ENCODE results near the gene RBL2. TPM values are rescaled to one million over a fixed set of nuclear protein-coding genes. Genes with fewer than 3 reads are reported as not detected.

Gene RBL2
- total RNA-seq, 1 donor from 2014 or later: 43.4 TPM

GRCh38 chr16:53453928-53454327, 19.7 kb downstream of the RBL2 start:
- H3K27me3 Mint-ChIP-seq (ENCODE audit: unreplicated experiment): no peaks in the 10 kb centered on the region
- H3K36me3 Mint-ChIP-seq (ENCODE audit: unreplicated experiment): peaks cover 40% of the 10 kb centered on the region
- no peak overlapping the region for H3K4me3 Mint-ChIP-seq (ENCODE audit: unreplicated experiment)
- H3K9me3 Mint-ChIP-seq (ENCODE audit: unreplicated experiment): no peaks in the 10 kb centered on the region
- H3K4me1 Mint-ChIP-seq (ENCODE audit: unreplicated experiment): no peaks in the 10 kb centered on the region
- no peak for DNase-seq (ENCODE audit: extremely low spot score, unreplicated experiment)
- H3K27ac Mint-ChIP-seq (ENCODE audit: unreplicated experiment): no peak overlapping the region
- TF ChIP-seq CTCF (IDR thresholded peaks at IDR 0.05): no peak

GRCh38 chr16:53456625-53457024, 22.4 kb downstream of the RBL2 start:
- Mint-ChIP-seq H3K9me3 (ENCODE audit: unreplicated experiment) (no peaks in the 10 kb centered on the region), H3K4me3 (ENCODE audit: unreplicated experiment) (no peak overlapping the region), H3K27me3 (ENCODE audit: unreplicated experiment) (no peaks in the 10 kb centered on the region), H3K4me1 (ENCODE audit: unreplicated experiment) (no peaks in the 10 kb centered on the region), H3K27ac (ENCODE audit: unreplicated experiment) (no peak overlapping the region), H3K36me3 (ENCODE audit: unreplicated experiment) (peaks cover 51% of the 10 kb centered on the region)
- TF ChIP-seq CTCF (IDR thresholded peaks at IDR 0.05): no peak
- DNase-seq (ENCODE audit: extremely low spot score, unreplicated experiment): no peak

GRCh38 chr16:53457670-53458069, 23.4 kb downstream of the RBL2 start:
- H3K4me1 Mint-ChIP-seq (ENCODE audit: unreplicated experiment): no peaks in the 10 kb centered on the region
- no peaks in the 10 kb centered on the region for H3K27me3 Mint-ChIP-seq (ENCODE audit: unreplicated experiment)
- H3K27ac Mint-ChIP-seq (ENCODE audit: unreplicated experiment): no peak overlapping the region
- no peak for DNase-seq (ENCODE audit: extremely low spot score, unreplicated experiment)
- peaks cover 59% of the 10 kb centered on the region for H3K36me3 Mint-ChIP-seq (ENCODE audit: unreplicated experiment)
- no peak overlapping the region for H3K4me3 Mint-ChIP-seq (ENCODE audit: unreplicated experiment)
- no peak for TF ChIP-seq CTCF (IDR thresholded peaks at IDR 0.05)
- no peaks in the 10 kb centered on the region for H3K9me3 Mint-ChIP-seq (ENCODE audit: unreplicated experiment)

GRCh38 chr16:53458635-53459034, 24.4 kb downstream of the RBL2 start:
- Mint-ChIP-seq H3K36me3 (ENCODE audit: unreplicated experiment) (peaks cover 58% of the 10 kb centered on the region), H3K9me3 (ENCODE audit: unreplicated experiment) (no peaks in the 10 kb centered on the region), H3K27me3 (ENCODE audit: unreplicated experiment) (no peaks in the 10 kb centered on the region), H3K4me3 (ENCODE audit: unreplicated experiment) (no peak overlapping the region), H3K4me1 (ENCODE audit: unreplicated experiment) (no peaks in the 10 kb centered on the region), H3K27ac (ENCODE audit: unreplicated experiment) (no peak overlapping the region)
- no peak for TF ChIP-seq CTCF (IDR thresholded peaks at IDR 0.05)
- DNase-seq (ENCODE audit: extremely low spot score, unreplicated experiment): no peak

GRCh38 chr16:53465606-53466280, 31.5 kb downstream of the RBL2 start:
- TF ChIP-seq CTCF (IDR thresholded peaks at IDR 0.05): no peak
- no peak overlapping the region for H3K27ac Mint-ChIP-seq (ENCODE audit: unreplicated experiment)
- H3K4me3 Mint-ChIP-seq (ENCODE audit: unreplicated experiment): no peak overlapping the region
- H3K9me3 Mint-ChIP-seq (ENCODE audit: unreplicated experiment): no peaks in the 10 kb centered on the region
- H3K4me1 Mint-ChIP-seq (ENCODE audit: unreplicated experiment): peaks cover 4% of the 10 kb centered on the region
- no peaks in the 10 kb centered on the region for H3K27me3 Mint-ChIP-seq (ENCODE audit: unreplicated experiment)
- DNase-seq (ENCODE audit: extremely low spot score, unreplicated experiment): no peak
- H3K36me3 Mint-ChIP-seq (ENCODE audit: unreplicated experiment): peaks cover 35% of the 10 kb centered on the region
